Effector CD4-positive, alpha-beta T cell (primary cell): ENCODE measurements around the gene OR13A1.
"Not testable (repeated sequence)": the region's sequence is repeated elsewhere in the genome, so short reads cannot be mapped to it uniquely, and the experiment has no call there.

Experiments used
- DNase-seq: peaks from one replicate; pipeline ENCODE4 v3.0.0-alpha.2; 2020

The OR13A1 gene

DNA sequence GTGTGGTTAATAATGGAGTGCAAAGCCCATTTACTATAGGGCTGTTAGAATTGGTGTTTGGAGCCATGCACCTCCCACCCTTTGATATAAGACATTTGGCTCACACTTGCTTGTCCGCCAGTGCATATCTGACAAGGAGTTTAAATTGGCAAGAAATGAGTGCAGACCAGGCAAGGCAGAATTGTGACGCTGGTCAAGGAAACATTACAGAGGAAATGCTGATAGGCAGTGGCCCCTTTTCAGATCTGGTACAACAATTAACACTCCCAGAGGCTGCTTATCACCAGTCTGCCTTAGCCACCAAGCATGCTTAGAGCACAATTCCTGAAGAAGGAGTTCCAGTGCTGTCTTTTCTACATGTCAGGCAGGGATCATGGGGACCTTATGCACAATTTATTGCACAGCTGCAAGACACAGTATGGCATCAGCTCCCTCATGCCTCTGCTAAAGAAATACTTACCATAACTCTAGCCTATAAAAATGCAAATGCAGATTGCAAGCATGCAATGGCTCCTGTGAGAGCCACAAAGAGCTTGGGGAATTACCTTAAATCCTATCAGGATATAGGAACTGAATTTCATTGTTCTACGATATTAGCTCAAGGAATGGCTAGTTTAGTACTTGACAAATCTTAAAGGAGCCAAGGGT, 35.2 kb downstream of the OR13A1 start:
- no peak for DNase-seq

DNA sequence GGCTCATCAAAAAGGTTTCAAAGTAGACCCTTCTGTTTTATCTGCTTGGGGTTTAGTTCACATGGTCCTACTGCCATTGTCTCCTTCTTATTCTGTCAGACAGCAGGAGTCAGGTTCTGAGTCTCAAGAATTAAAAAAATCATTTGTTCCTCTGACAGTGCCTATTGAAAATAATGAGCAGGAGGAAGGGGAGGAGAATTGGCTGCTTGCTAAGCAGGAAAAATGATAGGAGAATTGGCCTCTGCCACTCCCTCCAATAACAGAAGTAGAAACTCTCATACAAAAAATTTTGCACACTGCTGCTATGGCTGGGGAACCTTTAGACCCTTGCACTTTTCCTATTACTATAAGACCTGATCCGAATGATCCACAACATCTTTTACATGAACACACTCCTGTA, 35.7 kb downstream of the OR13A1 start:
- DNase-seq: no peak

DNA sequence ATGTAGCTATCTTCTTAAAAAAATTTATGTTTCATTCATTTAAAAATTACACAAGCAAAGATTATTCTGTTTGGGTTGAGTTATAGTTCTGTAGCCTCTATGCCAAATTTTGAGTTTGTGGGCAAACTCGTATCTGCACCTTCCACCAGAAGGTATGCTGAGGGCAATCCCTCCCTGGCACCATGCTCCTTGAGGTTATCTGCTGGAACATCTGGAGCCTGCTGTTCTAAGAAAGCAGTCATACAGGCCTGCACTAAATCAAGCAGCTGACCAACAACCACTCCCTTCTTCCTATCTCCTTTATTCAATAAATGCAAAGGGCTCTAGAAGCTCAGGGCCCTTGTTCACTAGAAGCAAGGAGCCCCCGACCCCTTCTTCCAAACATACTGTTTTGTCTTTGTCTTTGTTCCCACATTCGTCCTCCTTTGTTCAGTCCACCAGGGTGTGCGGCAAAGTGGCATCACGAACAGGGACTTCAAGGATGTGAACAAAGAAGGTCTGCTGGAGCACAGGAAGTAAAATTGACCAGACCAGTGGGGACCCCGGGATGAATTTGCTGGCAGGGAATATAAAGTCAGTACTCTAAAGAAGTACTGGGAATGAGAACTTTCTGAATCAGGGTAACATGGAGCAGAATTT, 36.4 kb downstream of the OR13A1 start:
- no peak for DNase-seq

DNA sequence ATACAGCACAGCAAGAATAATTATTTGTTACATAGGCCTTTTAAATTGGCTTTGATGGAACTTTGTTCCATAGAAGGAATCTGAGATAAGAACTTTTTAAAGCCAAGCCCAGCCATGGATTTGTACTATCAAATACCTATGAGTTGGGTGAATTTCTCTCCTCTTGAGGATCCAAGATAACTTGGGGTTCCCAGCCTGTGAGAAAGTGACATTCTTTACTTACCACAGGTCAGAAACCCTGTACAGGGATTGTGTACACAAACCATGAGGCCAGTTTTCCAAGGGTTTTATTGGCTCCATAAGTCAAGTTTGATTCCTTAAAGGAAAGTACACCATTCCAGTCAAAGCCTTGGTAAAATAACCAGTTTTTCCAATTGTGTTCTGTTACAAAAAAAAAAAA, 39.3 kb downstream of the OR13A1 start:
- not testable (repeated sequence) for DNase-seq

DNA sequence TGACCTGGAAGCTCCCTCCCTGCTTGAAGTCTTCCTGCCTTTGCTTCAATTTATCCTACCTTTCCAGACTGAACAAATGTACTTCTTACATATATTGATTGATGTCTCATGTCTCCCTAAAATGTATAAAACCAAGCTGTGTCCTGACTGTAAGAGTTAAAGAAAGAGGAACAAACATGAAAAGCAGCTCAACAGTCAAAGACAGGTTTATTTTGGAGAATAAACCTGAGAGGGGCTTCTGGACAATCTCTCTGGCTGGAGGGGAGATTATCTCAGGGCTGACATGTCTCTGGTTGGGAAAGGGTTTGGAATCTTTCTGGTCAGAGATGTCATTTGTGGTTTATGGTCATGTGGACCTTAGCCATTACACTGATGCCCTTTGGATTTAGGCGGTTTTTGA, 41.0 kb downstream of the OR13A1 start:
- DNase-seq: no peak

DNA sequence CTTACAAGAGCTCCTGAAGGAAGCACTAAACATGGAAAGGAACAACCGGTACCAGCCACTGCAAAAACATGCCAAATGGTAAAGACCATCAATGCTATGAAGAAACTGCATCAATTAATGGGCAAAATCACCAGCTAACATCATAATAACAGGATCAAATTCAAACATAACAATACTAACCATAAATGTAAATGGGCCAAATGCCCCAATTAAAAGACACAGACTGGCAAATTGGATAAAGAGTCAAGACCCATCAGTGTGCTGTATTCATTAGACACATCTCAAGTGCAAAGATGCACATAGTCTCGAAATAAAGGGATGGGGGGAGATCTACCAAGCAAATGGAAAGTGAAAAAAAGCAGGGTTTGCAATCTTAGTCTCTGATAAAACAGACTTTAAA, 47.6 kb downstream of the OR13A1 start:
- DNase-seq: not testable (repeated sequence)

DNA sequence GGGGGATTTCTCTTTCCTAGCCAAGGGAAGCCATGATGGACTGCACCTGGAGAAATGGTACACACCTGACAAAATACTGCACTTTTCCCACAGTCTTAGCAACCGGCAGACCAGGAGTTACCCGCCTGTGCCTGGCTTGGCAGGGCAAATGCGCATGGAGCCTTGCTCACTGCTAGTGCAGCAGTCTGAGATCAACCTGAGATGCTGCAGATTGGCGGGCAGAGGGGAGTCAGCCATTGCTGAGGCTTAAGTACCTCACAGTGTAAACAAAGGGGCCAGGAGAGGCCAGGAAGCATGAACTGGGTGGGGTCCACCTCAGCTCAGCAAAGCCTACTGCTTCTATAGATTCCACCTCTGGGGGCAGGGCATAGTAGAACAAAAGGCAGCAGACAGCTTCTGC, 49.4 kb downstream of the OR13A1 start:
- DNase-seq: no peak

DNA sequence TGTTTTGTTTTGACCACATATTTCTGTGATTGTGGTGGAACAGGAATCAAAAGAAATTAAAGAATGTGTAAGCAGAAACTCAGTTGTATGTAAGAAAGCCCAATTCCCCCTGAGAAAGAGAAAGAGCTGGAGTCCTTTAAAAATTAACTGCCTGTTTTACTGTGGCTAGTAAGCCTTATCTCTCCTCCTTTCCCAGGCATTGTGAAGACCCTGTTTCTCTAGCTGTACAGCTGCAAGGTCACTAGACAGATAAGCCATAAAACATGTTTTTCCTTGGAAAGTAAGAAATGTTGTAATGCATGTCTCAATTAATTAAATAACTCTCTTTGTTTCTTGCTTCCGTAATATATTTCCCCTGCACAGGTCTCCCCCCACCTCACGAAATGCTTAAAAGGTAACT, 53.5 kb downstream of the OR13A1 start:
- no peak for DNase-seq

DNA sequence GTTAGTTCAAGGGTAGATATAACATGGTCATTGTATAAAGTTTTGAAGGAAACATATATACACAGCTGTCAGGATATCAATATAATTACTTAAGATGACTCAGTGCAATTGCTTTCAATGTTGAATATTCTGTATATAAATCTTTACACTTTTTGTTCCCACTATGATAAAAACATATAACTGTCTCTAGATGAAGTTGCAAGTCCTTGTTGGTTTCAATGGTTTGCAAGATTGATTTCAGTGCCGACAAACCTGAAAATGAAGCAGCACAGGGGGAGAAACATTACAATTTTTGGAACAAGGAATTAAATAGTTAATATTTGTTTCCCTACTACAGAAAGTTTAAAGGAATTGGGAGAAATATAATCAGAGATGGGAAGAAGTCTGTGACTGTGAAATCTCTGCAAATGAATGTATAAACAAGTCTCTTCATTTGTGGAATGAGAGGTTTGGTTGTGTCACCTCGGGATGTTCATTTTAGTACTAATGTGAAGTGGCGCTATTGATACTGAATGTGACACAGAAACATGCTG, 54.1 kb downstream of the OR13A1 start:
- DNase-seq: no peak

DNA sequence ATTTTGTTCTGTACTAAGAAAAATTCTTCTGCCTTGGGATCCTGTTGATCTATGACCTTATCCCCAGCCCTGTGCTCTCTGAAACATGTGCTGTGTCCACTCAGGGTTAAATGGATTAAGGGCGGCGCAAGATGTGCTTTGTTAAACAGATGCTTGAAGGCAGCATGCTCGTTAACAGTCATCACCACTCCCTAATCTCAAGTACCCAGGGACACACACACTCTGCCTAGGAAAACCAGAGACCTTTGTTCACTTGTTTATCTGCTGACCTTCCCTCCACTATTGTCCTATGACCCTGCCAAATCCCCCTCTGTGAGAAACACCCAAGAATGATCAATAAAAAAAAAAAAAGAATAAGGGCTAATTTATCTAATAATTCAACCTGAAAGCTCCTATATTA, 54.8 kb downstream of the OR13A1 start:
- DNase-seq: not testable (repeated sequence)

DNA sequence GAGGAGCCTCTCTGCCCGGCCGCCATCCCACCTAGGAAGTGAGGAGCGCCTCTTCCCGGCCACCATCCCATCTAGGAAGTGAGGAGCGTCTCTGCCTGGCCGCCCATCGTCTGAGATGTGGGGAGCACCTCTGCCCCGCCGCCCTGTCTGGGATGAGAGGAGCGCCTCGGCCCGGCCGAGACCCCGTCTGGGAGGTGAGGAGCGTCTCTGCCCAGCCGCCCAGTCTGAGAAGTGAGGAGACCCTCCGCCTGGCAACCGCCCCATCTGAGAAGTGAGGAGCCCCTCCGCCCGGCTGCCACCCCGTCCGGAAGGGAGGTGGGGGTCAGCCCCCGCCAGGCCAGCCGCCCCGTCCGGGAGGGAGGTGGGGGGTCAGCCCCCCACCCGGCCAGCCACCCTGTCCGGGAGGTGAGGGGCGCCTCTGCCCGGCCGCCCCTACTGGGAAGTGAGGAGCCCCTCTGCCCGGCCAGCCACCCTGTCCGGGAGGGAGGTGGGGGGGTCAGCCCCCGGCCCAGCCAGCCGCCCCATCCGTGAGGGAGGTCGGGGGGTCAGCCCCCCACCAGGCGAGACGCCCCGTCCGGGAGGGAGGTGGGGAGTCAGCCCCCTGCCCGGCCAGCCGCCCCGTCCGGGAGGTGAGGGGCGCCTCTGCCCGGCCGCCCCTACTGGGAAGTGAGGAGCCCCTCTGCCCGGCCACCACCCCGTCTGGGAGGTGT, 55.5 kb downstream of the OR13A1 start:
- not testable (repeated sequence) for DNase-seq

DNA sequence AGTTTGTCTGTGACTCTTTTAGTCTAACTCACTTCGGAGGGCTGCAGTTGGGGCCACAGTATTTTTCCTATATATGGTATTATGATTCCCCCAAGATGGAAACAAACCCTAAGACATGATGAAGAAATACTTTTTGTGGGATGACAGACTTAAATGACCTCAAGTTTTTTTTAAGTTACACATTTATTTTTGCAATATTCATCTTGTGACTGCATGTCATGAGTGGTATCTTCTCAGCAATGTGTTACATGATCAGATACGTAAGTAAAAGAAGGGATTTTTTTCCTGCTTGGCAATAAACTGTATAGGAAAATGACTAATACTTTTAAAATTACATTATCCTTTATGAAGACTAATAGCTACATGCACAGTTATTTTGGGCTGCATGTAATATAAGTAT, 57.8 kb downstream of the OR13A1 start:
- no peak for DNase-seq

DNA sequence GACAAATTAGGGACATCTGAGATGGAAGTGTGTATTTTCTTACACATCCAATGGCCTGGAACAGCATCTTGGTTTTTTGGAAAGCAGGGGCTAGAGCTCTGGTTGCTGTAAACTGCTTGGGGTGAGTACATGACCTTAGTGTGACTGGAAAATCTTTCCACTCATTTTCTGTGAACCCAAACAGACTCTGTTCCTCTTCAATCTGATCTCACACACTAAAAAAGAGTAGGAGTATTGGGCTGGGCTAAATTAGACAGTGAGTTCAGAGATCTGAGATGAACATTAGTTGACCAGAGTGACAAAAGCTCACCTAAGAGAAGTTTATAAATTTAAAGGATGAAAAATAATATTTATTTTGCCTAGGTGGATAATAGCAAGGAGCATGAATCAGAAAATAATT, 59.2 kb downstream of the OR13A1 start:
- no peak for DNase-seq

DNA sequence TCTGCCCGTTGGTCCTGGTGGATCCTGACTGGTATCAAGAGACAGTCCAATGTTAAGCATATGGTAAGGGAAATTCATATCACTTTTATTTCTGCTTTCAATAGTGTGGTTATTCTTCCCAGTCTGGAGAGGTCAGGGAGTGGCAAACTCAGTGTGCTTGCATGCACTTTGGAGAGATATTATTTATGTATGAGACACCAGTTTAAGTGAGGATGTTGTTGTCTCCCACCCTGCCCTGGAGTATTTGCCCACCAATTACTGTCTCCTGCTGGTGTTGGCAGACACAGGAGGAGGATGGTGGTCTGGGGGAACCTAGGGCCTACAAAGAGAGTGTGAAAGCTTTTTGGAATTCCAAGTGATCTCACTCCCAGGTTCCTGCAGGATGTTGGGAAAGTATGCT, 59.7 kb downstream of the OR13A1 start:
- no peak for DNase-seq

DNA sequence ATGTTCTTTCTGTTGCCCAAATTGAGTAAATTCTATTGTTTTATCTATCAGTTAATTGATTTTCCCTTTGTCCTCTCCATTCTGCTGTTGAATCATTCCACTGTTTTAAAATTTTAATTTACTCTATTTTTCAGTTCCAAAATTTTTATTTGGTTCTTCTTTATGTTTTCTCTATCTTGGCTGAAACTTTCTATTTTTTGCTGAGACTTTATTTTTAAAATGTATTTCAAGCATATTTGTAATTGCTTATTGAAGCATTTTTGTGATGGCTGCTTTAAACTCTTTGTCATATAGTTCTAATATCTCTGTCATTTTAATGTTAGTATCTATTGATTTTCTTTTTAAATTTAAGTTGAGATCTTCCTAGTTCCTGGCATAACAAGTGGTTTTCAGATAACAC, 60.5 kb downstream of the OR13A1 start:
- no peak for DNase-seq

DNA sequence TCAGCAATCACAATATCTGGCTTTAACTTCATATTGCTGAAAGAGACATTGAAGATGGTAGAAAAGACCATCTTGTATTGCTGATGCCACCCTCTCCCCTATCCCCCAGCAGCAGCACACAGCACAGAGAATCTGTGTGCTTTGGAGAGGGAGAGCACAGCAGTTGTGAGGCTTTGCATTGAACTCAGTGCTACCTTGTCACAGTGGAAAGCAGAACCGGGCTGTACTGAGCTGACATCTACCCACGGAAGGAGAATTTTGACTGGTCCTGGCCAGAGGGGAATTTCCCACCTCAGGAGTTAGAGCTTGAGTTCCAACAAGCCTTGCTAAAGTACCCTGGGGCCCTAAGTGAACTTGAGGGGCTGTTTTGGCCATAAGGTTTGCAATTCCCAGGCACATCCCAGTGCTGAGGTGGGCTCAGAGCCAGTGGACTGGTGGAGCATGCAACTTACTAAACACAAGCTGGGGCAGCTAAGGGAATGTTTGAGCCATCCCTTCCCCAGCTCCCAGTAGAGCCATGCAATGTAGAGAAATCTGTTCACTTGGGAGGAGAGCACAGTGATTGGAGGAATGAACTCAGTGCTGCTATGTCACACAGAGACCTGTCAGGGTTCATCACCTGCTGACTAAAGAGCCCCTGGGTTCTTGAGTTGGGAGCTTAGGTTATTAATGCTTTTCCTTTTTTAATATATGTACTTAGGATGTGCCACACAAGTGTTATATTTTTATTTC, 62.1 kb downstream of the OR13A1 start:
- no peak for DNase-seq
